Breast epithelium (tissue), 4 donors: ENCODE measurements around the gene SLC25A5. TPM values are rescaled to one million over a fixed set of nuclear protein-coding genes. Genes with fewer than 3 reads are reported as not detected.
"Not testable (repeated sequence)": the region's sequence is repeated elsewhere in the genome, so short reads cannot be mapped to it uniquely, and the experiment has no call there.

ENCODE experiments used
- DNase-seq, 2 donors: peaks; one replicate each; pipeline ENCODE4 v3.0.0-alpha.2; 2019; ENCODE audit warnings: low spot score in 2 of 2
- H3K27ac ChIP-seq, 2 donors: fragments of 200-600 bp; sonication (generic) in 1 of 2; one replicate each; pipeline ENCODE4 v1.5.1; 2016 to 2019; ENCODE audit warnings: mild to moderate bottlenecking in 1 of 2
- H3K27me3 ChIP-seq, 2 donors: fragments of 200-600 bp; sonication (generic) in 1 of 2; one replicate each; pipeline versions ENCODE4 v1.5.1 to v1.6.0; 2017 to 2019; ENCODE audit warnings: control low read depth in 1 of 2, mild to moderate bottlenecking in 1 of 2
- H3K36me3 ChIP-seq: fragments of 200-600 bp; one replicate; pipeline ENCODE4 v1.5.1; 2019
- H3K4me1 ChIP-seq, 2 donors: fragments of 200-600 bp; sonication (generic); one replicate each; pipeline ENCODE4 v1.5.1; 2016 to 2019; ENCODE audit warnings: control low read depth in 1 of 2
- H3K4me3 ChIP-seq, 3 donors: fragments of 200-600 bp; sonication (generic); 1 replicate in 2 of 3; 2 replicates in 1 of 3; pipeline ENCODE4 v1.5.1; 2016 to 2019; ENCODE audit warnings: mild to moderate bottlenecking in 3 of 3, moderate library complexity in 2 of 3
- H3K9me3 ChIP-seq, 2 donors: fragments of 200-600 bp; sonication (generic) in 1 of 2; one replicate each; pipeline ENCODE4 v1.5.1; 2016 to 2019; ENCODE audit warnings: control low read depth in 1 of 2
- POLR2A ChIP-seq: fragments of 450-650 bp; IDR thresholded peaks from one replicate; pipeline ENCODE4 v1.6.1; 2016; ENCODE audit warnings: antibody characterized with exemption, mild to moderate bottlenecking, moderate library complexity
- POLR2AphosphoS5 ChIP-seq, 3 donors: sonication (generic); formaldehyde crosslinking; IDR thresholded peaks; one replicate each; pipeline ENCODE4 v1.6.1; 2017; ENCODE audit warnings: antibody characterized with exemption in 3 of 3
- intact Hi-C: fragments of 100-400 bp; cut with DNase I; formaldehyde crosslinking; loops from one replicate; pipeline ENCODE4 v1.15.1; 2023; ENCODE audit warnings: low total_unique reads
- total RNA-seq, 3 donors: library from RNA; depleted of rRNA; stranded (reverse); fragments of >200 nt; gene quantifications; one replicate each; pipeline ENCODE4 v1.1.0, GENCODE V29; 2016
- TF ChIP-seq, protein P1 (sequence below), 3 donors: fragments of 450-650 bp; IDR thresholded peaks; one replicate each; pipeline ENCODE4 v1.5.1; 2016 to 2017; ENCODE audit warnings: antibody characterized with exemption in 3 of 3, mild to moderate bottlenecking in 3 of 3, moderate library complexity in 3 of 3

Gene SLC25A5
- total RNA-seq, 3 donors from 2014 or later = 153 to 190 (median 164) TPM

DNA sequence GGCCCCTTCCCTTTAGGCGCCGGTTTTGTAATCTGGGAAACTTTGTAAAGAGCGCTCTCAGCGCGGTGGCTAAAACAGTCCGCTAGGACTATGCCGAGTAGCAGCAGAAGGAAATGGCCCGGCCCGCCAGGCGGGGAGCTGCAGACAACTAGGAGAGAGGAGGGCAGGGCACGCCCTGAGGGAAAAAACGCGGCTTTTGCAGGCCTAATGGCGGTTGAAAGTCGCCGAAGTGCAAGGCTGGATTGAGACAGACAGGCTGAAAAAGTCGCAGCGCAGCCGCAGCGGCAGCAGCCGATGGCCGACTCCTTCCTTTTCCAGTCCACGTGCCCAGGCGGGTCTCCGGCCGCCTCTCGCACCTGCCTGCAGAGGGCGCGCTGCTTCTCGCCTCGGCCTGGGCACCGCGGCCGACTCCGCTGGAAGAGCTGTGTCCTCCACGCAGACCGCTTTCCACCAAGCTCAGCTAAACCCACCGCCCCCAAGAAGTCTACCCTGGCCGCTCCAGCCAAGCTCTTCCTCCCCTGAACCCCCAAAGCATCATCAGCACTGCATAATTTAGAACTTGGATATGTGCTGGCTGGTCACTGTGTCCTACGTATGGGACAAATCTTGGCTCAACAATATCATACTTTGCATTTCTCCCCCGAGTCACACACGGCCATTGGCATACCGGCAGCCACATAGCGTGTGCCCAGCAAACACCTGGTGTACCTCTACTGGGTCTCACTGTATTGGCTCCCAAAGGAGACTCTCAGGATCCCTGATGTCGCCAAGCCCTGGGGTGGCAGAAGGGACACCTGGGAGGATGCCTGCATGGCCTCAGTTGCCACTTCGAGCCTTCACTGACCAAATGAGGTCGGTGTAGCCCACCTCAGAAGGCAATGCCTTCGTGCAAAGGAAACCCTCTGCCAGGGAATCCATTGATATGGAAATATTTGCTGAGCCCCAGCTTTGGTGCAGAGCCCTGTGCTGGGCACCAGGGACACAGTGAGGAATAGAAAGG, 14.5 kb downstream of the SLC25A5 start:
- peak overlapping the region in 1 of 2 donors; percentile 21 for H3K27ac ChIP-seq
- peak; percentile 32 to 51 for DNase-seq
- intact Hi-C loops = no loop called here
- no peaks in the 10 kb centered on the region for H3K9me3 ChIP-seq
- peaks cover 0 to 6% of the 10 kb centered on the region in 2 donors for H3K27me3 ChIP-seq
- TF ChIP-seq POLR2AphosphoS5 (IDR thresholded peaks at IDR 0.05) = no peak
- TF ChIP-seq, protein P1, sequence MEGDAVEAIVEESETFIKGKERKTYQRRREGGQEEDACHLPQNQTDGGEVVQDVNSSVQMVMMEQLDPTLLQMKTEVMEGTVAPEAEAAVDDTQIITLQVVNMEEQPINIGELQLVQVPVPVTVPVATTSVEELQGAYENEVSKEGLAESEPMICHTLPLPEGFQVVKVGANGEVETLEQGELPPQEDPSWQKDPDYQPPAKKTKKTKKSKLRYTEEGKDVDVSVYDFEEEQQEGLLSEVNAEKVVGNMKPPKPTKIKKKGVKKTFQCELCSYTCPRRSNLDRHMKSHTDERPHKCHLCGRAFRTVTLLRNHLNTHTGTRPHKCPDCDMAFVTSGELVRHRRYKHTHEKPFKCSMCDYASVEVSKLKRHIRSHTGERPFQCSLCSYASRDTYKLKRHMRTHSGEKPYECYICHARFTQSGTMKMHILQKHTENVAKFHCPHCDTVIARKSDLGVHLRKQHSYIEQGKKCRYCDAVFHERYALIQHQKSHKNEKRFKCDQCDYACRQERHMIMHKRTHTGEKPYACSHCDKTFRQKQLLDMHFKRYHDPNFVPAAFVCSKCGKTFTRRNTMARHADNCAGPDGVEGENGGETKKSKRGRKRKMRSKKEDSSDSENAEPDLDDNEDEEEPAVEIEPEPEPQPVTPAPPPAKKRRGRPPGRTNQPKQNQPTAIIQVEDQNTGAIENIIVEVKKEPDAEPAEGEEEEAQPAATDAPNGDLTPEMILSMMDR (IDR thresholded peaks at IDR 0.05) = peak in 2 of 3 donors; percentile 32 to 48
- no peaks in the 10 kb centered on the region for H3K4me1 ChIP-seq
- H3K36me3 ChIP-seq = no peaks in the 10 kb centered on the region
- H3K4me3 ChIP-seq = peak overlapping the region; percentile 30 to 51 (median 43)

DNA sequence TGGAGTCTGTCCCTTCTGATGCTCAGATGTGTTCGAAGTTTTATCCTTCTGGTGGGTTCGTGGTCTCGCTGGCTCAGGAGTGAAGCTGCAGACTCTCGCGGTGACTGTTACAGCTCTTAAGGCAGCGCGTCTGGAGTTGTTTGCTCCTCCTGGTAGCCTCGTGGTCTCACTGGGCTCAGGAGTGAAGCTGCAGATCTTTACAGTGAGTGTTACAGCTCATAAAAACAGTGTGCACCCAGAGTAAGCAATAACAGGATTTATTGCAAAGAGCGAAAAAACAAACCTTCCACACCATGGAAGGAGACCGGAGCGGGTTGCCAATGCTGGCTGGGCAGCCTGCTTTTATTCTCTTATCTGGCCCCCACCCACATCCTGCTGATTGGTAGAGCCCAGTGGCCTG, 18.5 kb downstream of the SLC25A5 start:
- no peaks in the 10 kb centered on the region for H3K36me3 ChIP-seq
- H3K4me3 ChIP-seq = no peak overlapping the region
- no peak for DNase-seq
- no peaks in the 10 kb centered on the region for H3K9me3 ChIP-seq
- no peak overlapping the region for H3K27ac ChIP-seq
- intact Hi-C loops = no loop called here
- H3K4me1 ChIP-seq = no peaks in the 10 kb centered on the region
- peaks cover 0 to 6% of the 10 kb centered on the region in 2 donors for H3K27me3 ChIP-seq
- TF ChIP-seq, protein P1 (IDR thresholded peaks at IDR 0.05) = no peak
- no peak for TF ChIP-seq POLR2AphosphoS5 (IDR thresholded peaks at IDR 0.05)
- no peak for TF ChIP-seq POLR2A

DNA sequence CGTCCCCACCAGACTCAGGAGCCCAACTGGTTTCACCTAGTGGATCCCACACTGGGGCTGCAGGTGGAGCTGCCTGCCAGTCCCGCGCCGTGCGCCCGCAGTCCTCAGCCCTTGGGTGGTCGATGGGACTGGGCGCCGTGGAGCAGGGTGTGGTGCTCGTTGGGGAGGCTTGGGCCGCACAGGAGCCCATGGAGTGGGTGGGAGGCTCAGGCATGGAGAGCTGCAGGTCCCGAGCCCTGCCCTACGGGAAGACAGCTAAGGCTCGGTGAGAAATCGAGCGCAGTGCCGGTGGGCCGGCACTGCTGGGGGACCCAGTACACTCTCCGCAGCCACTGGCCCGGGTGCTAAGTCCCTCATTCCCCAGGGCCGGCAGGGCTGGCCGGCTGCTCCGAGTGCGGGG, 19.5 kb downstream of the SLC25A5 start:
- H3K27me3 ChIP-seq, H3K4me1 ChIP-seq, H3K4me3 ChIP-seq, DNase-seq, H3K27ac ChIP-seq, H3K9me3 ChIP-seq, H3K36me3 ChIP-seq, intact Hi-C loops: not testable (repeated sequence)

DNA sequence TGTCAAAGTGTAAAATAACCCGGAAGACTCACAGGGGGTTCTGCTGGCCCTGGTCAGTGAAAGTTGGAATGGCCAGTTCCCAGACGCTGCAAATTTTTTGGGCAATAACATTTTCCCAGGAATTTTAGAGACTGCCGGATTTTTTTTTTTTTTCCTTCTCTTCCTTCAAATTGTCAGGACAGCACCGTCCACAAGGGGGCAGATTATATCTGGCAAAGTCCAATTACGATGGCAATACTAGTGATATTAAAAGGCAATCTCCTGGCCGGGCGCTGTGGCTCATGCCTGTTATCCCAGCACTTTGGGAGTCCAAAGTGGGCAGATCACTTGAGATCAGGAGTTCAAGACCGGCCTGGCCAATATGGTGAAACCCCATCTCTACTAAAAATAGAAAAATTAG, 20.5 kb downstream of the SLC25A5 start:
- no peak overlapping the region for H3K27ac ChIP-seq
- intact Hi-C loops = no loop called here

DNA sequence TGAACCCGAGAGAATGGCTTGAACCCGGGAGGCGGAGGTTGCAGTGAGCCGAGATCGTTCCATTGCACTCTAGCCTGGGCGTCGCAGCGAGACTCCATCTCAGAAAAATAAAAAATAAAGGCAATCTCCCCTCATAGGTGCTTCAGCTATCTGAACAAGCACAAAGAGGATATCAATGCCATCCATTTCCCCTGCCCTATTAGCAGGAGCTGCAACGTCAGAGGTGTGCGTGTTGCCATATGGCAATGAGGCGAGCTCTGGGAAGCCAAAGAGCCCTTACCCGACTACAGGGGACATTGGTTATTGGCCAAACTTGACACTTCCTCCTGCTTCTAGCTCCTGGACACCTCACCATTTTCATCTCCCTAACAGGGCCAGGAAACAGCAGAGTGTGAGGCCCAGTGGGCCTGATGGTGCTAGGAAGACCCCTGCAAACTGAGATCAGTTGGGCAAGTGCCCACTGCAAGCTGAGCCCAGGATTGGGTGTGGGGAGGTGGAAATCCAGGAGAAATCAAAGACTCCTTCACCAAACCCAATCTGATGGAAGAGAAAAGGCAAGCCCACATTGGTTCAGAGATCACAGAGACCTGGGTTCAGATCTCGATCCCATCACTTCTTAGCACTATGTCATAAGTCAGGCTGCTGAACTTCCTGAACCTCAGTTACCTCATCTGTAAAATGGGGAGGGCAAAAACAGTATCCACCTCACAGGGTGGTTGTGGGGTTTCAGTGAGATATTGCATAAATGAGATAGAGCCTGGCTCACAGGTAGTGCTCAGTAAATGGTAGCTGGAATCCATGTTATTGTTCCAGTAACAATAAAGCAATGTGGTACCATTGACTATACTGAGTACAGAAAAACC, 21.2 kb downstream of the SLC25A5 start:
- intact Hi-C loops = no loop called here
- no peaks in the 10 kb centered on the region for H3K4me1 ChIP-seq
- no peaks in the 10 kb centered on the region for H3K9me3 ChIP-seq
- H3K27ac ChIP-seq = no peak overlapping the region
- no peak for DNase-seq
- no peak for TF ChIP-seq POLR2A
- TF ChIP-seq, protein P1 (IDR thresholded peaks at IDR 0.05) = no peak
- TF ChIP-seq POLR2AphosphoS5 (IDR thresholded peaks at IDR 0.05) = no peak
- H3K27me3 ChIP-seq = no peaks in the 10 kb centered on the region
- no peak overlapping the region for H3K4me3 ChIP-seq
- no peaks in the 10 kb centered on the region for H3K36me3 ChIP-seq

More for the DNA sequence above, 20.5 kb downstream of the SLC25A5 start:
- TF ChIP-seq, protein P1 (IDR thresholded peaks at IDR 0.05) = peak in 2 of 3 donors; percentile 35 to 42
- TF ChIP-seq POLR2A = no peak
- H3K4me1 ChIP-seq = no peaks in the 10 kb centered on the region
- no peaks in the 10 kb centered on the region for H3K9me3 ChIP-seq
- no peak overlapping the region for H3K4me3 ChIP-seq
- no peaks in the 10 kb centered on the region for H3K27me3 ChIP-seq
- DNase-seq = peak in 1 of 2 donors; percentile 41
- H3K36me3 ChIP-seq = no peaks in the 10 kb centered on the region
